Tibial nerve (tissue), 4 donors: Measurements from ENCODE around the gene STIMATE.

ENCODE experiments used
- CTCF ChIP-seq, 5 experiments: fragments of 200-600 bp in 3 of 5; fragments of 450-650 bp in 2 of 5; sonication (generic) in 3 of 5; IDR thresholded peaks; one replicate each; pipeline ENCODE4 v1.5.1; 2016 to 2019; ENCODE audit warnings: antibody characterized with exemption in 5 of 5, mild to moderate bottlenecking in 3 of 5, moderate library complexity in 2 of 5
- EP300 ChIP-seq, 2 donors: sonication (generic); formaldehyde crosslinking; IDR thresholded peaks; one replicate each; pipeline ENCODE4 v1.6.1; 2017; ENCODE audit warnings: antibody characterized with exemption in 2 of 2, mild to moderate bottlenecking in 1 of 2
- POLR2A ChIP-seq, 2 donors: fragments of 450-650 bp; IDR thresholded peaks; one replicate each; pipeline ENCODE4 v1.6.1; 2017; ENCODE audit warnings: antibody characterized with exemption in 2 of 2, mild to moderate bottlenecking in 2 of 2, moderate library complexity in 2 of 2

- no peak for TF ChIP-seq POLR2A (IDR thresholded peaks at IDR 0.05)
- no peak for TF ChIP-seq CTCF (IDR thresholded peaks at IDR 0.05)
- no peak for TF ChIP-seq EP300 (IDR thresholded peaks at IDR 0.05)
Measured at GRCh38 chr3:52874160-52874701, 23.1 kb downstream of the STIMATE start.
